Measurements from ENCODE around the gene NPAS2.

Gene NPAS2

GRCh38 chr2:100819370-100820272 lies at the start of gene NPAS2:
Gene NPAS2, plus strand, starts transcription at chr2:100820139. Its CDS starts 84,616 bp downstream, at chr2:100904755.
- no peak for DNase-seq

GRCh38 chr2:100771125-100771524 lies 48.8 kb upstream of the NPAS2 start:
- no peak for DNase-seq

- no peak for DNase-seq
Observed at GRCh38 chr2:100773538-100773937, 46.4 kb upstream of the NPAS2 start.

GRCh38 chr2:100776445-100776844 lies 43.5 kb upstream of the NPAS2 start:
- no peak for DNase-seq

- no peak for DNase-seq
Observed at GRCh38 chr2:100778637-100779450, 41.1 kb upstream of the NPAS2 start.

- no peak for DNase-seq
Observed at GRCh38 chr2:100779908-100780202, 40.1 kb upstream of the NPAS2 start.

- DNase-seq = no peak
Observed at GRCh38 chr2:100780203-100781008, 39.5 kb upstream of the NPAS2 start.

- no peak for DNase-seq
Observed at GRCh38 chr2:100781009-100781325, 39.0 kb upstream of the NPAS2 start.

GRCh38 chr2:100781523-100782379 lies 38.2 kb upstream of the NPAS2 start:
- DNase-seq = no peak

GRCh38 chr2:100782380-100782878 lies 37.5 kb upstream of the NPAS2 start:
- no peak for DNase-seq

GRCh38 chr2:100783987-100784386 lies 36.0 kb upstream of the NPAS2 start:
- no peak for DNase-seq

- DNase-seq = no peak
Observed at GRCh38 chr2:100784681-100785080, 35.3 kb upstream of the NPAS2 start.

- no peak for DNase-seq
Observed at GRCh38 chr2:100785626-100786296, 34.2 kb upstream of the NPAS2 start.

- DNase-seq = no peak
Observed at GRCh38 chr2:100786297-100786658, 33.7 kb upstream of the NPAS2 start.

GRCh38 chr2:100786985-100787384 lies 33.0 kb upstream of the NPAS2 start:
- DNase-seq = no peak

GRCh38 chr2:100789361-100789760 lies 30.6 kb upstream of the NPAS2 start:
- DNase-seq = no peak

- DNase-seq = no peak
Observed at GRCh38 chr2:100791294-100791935, 28.5 kb upstream of the NPAS2 start.

GRCh38 chr2:100791936-100792308 lies 28.0 kb upstream of the NPAS2 start:
- no peak for DNase-seq

GRCh38 chr2:100793220-100793619 lies 26.7 kb upstream of the NPAS2 start:
- no peak for DNase-seq

- DNase-seq = peak in 1 of 2 experiments; percentile 51
Observed at GRCh38 chr2:100793982-100794381, 26.0 kb upstream of the NPAS2 start.

- no peak for DNase-seq
Observed at GRCh38 chr2:100796499-100797100, 23.3 kb upstream of the NPAS2 start.
